Neuronal stem cell (in vitro differentiated cells): ENCODE data around the gene RNF213.

ENCODE experiments used
- DNase-seq: peaks from one replicate; pipeline ENCODE4 v3.0.0-alpha.2; 2013; ENCODE audit warnings: low spot score
- H2AFZ ChIP-seq: one replicate; pipeline ENCODE4 v1.6.1; 2013; ENCODE audit warnings: mild to moderate bottlenecking, low read length, inconsistent platforms
- H2AK5ac ChIP-seq: 2 replicates; pipeline ENCODE4 v1.6.1; 2013; ENCODE audit warnings: low read depth, mild to moderate bottlenecking, inconsistent platforms, low read length, moderate library complexity, mixed read lengths
- H2BK120ac ChIP-seq: 2 replicates; pipeline ENCODE4 v1.6.1; 2013; ENCODE audit warnings: low read depth, mild to moderate bottlenecking, inconsistent platforms, low read length, moderate library complexity, mixed read lengths
- H2BK12ac ChIP-seq: one replicate; pipeline ENCODE4 v1.6.1; 2013; ENCODE audit warnings: low read length, inconsistent platforms
- H2BK15ac ChIP-seq: 2 replicates; pipeline ENCODE4 v1.6.1; 2013; ENCODE audit warnings: mild to moderate bottlenecking, low read length, inconsistent platforms, mixed read lengths
- H2BK5ac ChIP-seq: one replicate; pipeline ENCODE4 v1.6.1; 2013; ENCODE audit warnings: inconsistent platforms, mild to moderate bottlenecking, low read length, moderate library complexity
- H3K14ac ChIP-seq: one replicate; pipeline ENCODE4 v1.6.1; 2013; ENCODE audit warnings: low read length, inconsistent platforms
- H3K18ac ChIP-seq: 2 replicates; pipeline ENCODE4 v1.6.1; 2013; ENCODE audit warnings: low read length, inconsistent platforms
- H3K23ac ChIP-seq: 2 replicates; pipeline ENCODE4 v1.6.1; 2013; ENCODE audit warnings: low read depth, mild to moderate bottlenecking, mixed read lengths, low read length, inconsistent platforms; ENCODE audit not compliant: poor library complexity
- H3K27ac ChIP-seq: replicated peaks from 3 replicates; pipeline ENCODE4 v1.5.1; 2013; ENCODE audit warnings: low read length, inconsistent platforms
- H3K27me3 ChIP-seq, 3 experiments: 2 replicates each; pipeline ENCODE4 v1.6.1; 2013; ENCODE audit warnings: low read length in 3 of 3, mild to moderate bottlenecking in 2 of 3, inconsistent platforms in 1 of 3, low read depth in 1 of 3, mixed read lengths in 1 of 3, moderate library complexity in 1 of 3; ENCODE audit not compliant: control insufficient read depth in 3 of 3, insufficient read depth in 3 of 3
- H3K36me3 ChIP-seq, 2 donors: replicated peaks in 1 of 2; 2 replicates each; pipeline ENCODE4 v1.6.1; 2013; ENCODE audit warnings: low read length in 2 of 2; ENCODE audit not compliant: control insufficient read depth in 2 of 2, insufficient read depth in 2 of 2
- H3K4ac ChIP-seq: 2 replicates; pipeline ENCODE4 v1.6.1; 2013; ENCODE audit warnings: inconsistent platforms, mild to moderate bottlenecking, low read length, moderate library complexity
- H3K4me1 ChIP-seq, 2 donors: 1 replicate in 1 of 2; 2 replicates in 1 of 2; pipeline ENCODE4 v1.6.1; 2013; ENCODE audit warnings: low read length in 2 of 2, low read depth in 1 of 2; ENCODE audit not compliant: control insufficient read depth in 2 of 2, insufficient read depth in 1 of 2
- H3K4me2 ChIP-seq: one replicate; pipeline ENCODE4 v1.6.1; 2013; ENCODE audit warnings: mild to moderate bottlenecking, low read length, inconsistent platforms; ENCODE audit not compliant: insufficient read depth, poor library complexity, severe bottlenecking
- H3K4me3 ChIP-seq, 2 donors: 2 replicates each; pipeline ENCODE4 v1.5.1; 2013; ENCODE audit warnings: low read length in 2 of 2, mild to moderate bottlenecking in 2 of 2, inconsistent platforms in 1 of 2, moderate library complexity in 1 of 2
- H3K79me1 ChIP-seq: one replicate; pipeline ENCODE4 v1.6.1; 2013; ENCODE audit warnings: low read depth, mild to moderate bottlenecking, inconsistent platforms, low read length, moderate library complexity
- H3K9ac ChIP-seq: one replicate; pipeline ENCODE4 v1.6.1; 2013; ENCODE audit warnings: mild to moderate bottlenecking, low read depth, low read length, inconsistent platforms; ENCODE audit not compliant: poor library complexity
- H3K9me3 ChIP-seq, 2 donors: replicated peaks in 1 of 2; 2 replicates each; pipeline versions ENCODE3 to v1.6.1; 2013; ENCODE audit warnings: low read length in 2 of 2, mild to moderate bottlenecking in 2 of 2, inconsistent platforms in 1 of 2, low read depth in 1 of 2, mixed read lengths in 1 of 2, moderate library complexity in 1 of 2; ENCODE audit not compliant: control insufficient read depth in 2 of 2, insufficient read depth in 1 of 2
- H4K8ac ChIP-seq: one replicate; pipeline ENCODE4 v1.6.1; 2013; ENCODE audit warnings: low read depth, mild to moderate bottlenecking, inconsistent platforms, low read length, moderate library complexity
- H4K91ac ChIP-seq: one replicate; pipeline ENCODE4 v1.6.1; 2013; ENCODE audit warnings: low read length, low read depth, mild to moderate bottlenecking, inconsistent platforms; ENCODE audit not compliant: poor library complexity
- WGBS, 2 donors: extraction: QIAGEN DNeasy Blood & Tissue Kit; methylation state at CpG; one replicate each; pipeline ENCODE4 v1.1.7; 2013; ENCODE audit warnings: missing lambda C conversion rate in 2 of 2, mixed read lengths in 1 of 2; ENCODE audit not compliant: insufficient read length in 2 of 2, insufficient replicate concordance in 1 of 2; ENCODE audit errors: extremely low coverage in 2 of 2; 5-methylcytosine and 5-hydroxymethylcytosine counted together

The RNF213 gene

DNA sequence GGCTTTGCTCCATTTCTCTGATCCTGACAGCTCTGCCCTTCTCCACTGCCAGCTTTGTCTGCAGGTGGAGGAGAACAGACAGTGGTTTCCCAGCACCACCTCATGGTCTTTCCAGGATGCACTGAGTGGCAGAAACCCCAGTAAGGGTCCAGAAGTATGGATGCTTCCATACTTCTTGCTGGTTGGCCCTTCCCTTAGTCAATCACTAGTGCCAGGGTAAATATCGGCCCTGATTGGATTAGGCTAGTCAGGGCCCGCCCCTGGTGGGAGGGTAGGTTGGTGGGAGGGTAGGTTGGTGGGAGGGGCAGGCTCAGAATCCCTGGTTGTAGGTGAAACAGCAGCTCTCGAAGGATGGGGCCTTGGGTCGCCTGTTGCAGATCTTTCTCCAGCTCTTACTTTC is 10.2 kb downstream of the RNF213 start:
- H3K14ac ChIP-seq, result no peak overlapping the region
- no peak overlapping the region for H2BK12ac ChIP-seq
- H3K9me3 ChIP-seq, result no peaks in the 10 kb centered on the region
- no peak overlapping the region for H3K9ac ChIP-seq
- H3K27me3 ChIP-seq, result peaks cover 0 to 2% (median 0%) of the 10 kb centered on the region in 3 experiments
- peak overlapping the region; percentile 72 for H2AFZ ChIP-seq
- H4K91ac ChIP-seq, result no peak overlapping the region
- no peak overlapping the region for H3K4me2 ChIP-seq
- peaks cover 7 to 16% of the 10 kb centered on the region in 2 donors for H3K36me3 ChIP-seq
- no peak overlapping the region for H3K18ac ChIP-seq
- no peak overlapping the region for H3K23ac ChIP-seq
- no peak overlapping the region for H2BK5ac ChIP-seq
- H3K27ac ChIP-seq, result no peak overlapping the region
- no peak overlapping the region for H2BK15ac ChIP-seq
- H4K8ac ChIP-seq, result no peak overlapping the region
- peak; percentile 58 for DNase-seq
- H3K4ac ChIP-seq, result no peak overlapping the region
- peaks cover 8 to 12% of the 10 kb centered on the region in 2 donors for H3K4me1 ChIP-seq
- WGBS, 2 donors, result no CpG with 5 or more reads among the region's 4 CpGs
- H3K4me3 ChIP-seq, result no peak overlapping the region
- no peak overlapping the region for H2AK5ac ChIP-seq
- H3K79me1 ChIP-seq, result peaks cover 6% of the 10 kb centered on the region
- H2BK120ac ChIP-seq, result no peak overlapping the region

DNA sequence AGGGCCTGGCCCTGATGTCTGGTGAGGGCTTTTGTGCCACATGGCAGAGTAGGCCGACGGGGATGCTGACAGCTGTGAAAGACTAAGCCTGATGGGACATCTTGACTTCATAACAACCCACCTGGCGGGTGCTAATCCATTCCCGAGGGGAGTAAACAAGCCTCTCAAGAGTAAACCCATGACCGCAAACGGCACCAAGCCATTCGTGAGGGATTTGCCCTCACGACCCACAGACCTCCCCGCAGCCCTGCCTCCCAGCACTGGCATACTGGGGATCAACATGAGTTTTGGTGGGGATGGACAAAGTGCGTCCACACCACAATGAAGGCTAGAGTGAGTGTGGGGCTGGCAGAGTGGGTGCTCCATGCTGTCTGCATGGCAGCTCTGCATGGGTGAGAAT is 11.7 kb downstream of the RNF213 start:
- Histone ChIP-seq H2AFZ (no peak overlapping the region), H3K4me2 (no peak overlapping the region), H3K9ac (no peak overlapping the region), H3K23ac (peak overlapping the region; percentile 11), H4K8ac (peak overlapping the region; percentile 43), H3K4me1 (peaks cover 8 to 12% of the 10 kb centered on the region in 2 donors), H3K14ac (no peak overlapping the region), H3K18ac (no peak overlapping the region), H3K4ac (no peak overlapping the region), H2BK5ac (no peak overlapping the region), H2BK120ac (no peak overlapping the region), H2BK12ac (no peak overlapping the region), H3K79me1 (peaks cover 6% of the 10 kb centered on the region), H3K27ac (no peak overlapping the region), H3K36me3 (peaks cover 6 to 12% of the 10 kb centered on the region in 2 donors), H2AK5ac (no peak overlapping the region), H3K27me3 (peaks cover 0 to 2% (median 0%) of the 10 kb centered on the region in 3 experiments), H2BK15ac (no peak overlapping the region), H3K4me3 (no peak overlapping the region), H3K9me3 (no peaks in the 10 kb centered on the region), H4K91ac (no peak overlapping the region)
- DNase-seq, result no peak
- WGBS, 2 donors, result no CpG with 5 or more reads among the region's 10 CpGs

DNA sequence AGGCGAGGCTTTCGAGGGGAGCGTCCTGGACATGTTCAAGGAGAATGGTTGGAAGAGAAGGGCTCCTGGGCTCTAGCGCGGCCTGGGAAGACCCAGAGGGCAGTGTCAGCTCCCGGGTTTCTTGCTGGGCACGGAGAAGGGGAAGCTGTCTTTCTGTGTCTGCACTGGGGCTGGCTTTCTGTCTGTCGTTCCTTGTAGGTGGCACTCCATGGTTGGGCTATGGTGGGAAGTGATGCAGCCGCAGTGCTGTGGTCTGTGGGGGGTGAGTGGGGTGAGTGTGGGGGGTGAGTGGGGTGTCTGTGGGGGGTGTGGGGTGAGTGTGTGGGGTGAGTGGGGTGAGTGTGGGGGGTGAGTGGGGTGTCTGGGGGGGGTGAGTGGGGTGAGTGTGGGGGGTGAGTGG is 13.7 kb downstream of the RNF213 start:
- H3K36me3 ChIP-seq, result peaks cover 6 to 8% of the 10 kb centered on the region in 2 donors
- H2AK5ac ChIP-seq, result no peak overlapping the region
- no peak for DNase-seq
- H3K4ac ChIP-seq, result no peak overlapping the region
- no peak overlapping the region for H3K4me2 ChIP-seq
- no peaks in the 10 kb centered on the region for H3K9me3 ChIP-seq
- no peak overlapping the region for H4K91ac ChIP-seq
- no CpG with 5 or more reads among the region's 9 CpGs for WGBS, 2 donors
- H2BK12ac ChIP-seq, result no peak overlapping the region
- no peak overlapping the region for H2AFZ ChIP-seq
- H4K8ac ChIP-seq, result no peak overlapping the region
- no peak overlapping the region for H2BK5ac ChIP-seq
- H3K79me1 ChIP-seq, result peaks cover 12% of the 10 kb centered on the region
- no peak overlapping the region for H3K18ac ChIP-seq
- peaks cover 8 to 12% of the 10 kb centered on the region in 2 donors for H3K4me1 ChIP-seq
- H3K4me3 ChIP-seq, result no peak overlapping the region
- H2BK15ac ChIP-seq, result no peak overlapping the region
- H3K27me3 ChIP-seq, result no peaks in the 10 kb centered on the region
- H3K23ac ChIP-seq, result no peak overlapping the region
- H3K27ac ChIP-seq, result peak overlapping the region; percentile 15
- no peak overlapping the region for H3K9ac ChIP-seq
- H2BK120ac ChIP-seq, result no peak overlapping the region
- no peak overlapping the region for H3K14ac ChIP-seq

DNA sequence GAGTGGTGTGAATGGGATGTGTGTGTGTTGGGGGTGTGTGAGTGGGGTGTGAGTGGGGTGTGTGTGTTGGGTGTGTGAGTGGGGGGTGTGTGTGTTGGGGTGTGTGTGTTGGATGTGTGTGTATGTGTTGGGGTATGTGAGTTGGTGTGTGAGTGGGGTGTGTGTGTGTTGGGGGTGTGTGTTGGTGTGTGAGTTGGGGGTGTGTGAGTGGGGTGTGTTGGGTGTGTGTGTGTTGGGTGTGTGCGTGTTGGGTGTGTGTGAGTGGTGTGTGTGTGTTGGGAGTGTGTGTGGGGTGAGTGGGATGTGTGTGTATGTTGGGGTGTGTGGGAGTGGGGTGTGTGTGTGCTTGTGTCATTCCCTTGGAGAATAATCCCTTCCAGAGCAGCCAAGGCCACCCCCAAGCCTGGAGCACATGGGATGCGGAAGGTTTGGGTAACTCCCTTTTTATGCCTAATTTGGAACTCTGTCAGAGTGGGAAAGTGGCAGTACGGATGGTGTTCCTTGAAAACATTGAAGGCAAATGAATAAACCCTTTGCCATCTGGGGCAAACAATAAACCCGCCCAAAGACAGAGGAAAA is 14.3 kb downstream of the RNF213 start:
- Histone ChIP-seq H2AFZ (no peak overlapping the region), H3K4ac (no peak overlapping the region), H3K23ac (peak overlapping the region; percentile 31), H3K18ac (no peak overlapping the region), H4K91ac (no peak overlapping the region), H3K9ac (no peak overlapping the region), H2AK5ac (no peak overlapping the region), H3K4me2 (no peak overlapping the region), H2BK5ac (no peak overlapping the region), H3K27ac (peak overlapping the region; percentile 35), H4K8ac (no peak overlapping the region), H3K79me1 (peaks cover 12% of the 10 kb centered on the region), H2BK120ac (no peak overlapping the region), H2BK15ac (no peak overlapping the region), H3K9me3 (no peaks in the 10 kb centered on the region), H3K14ac (no peak overlapping the region), H3K36me3 (peaks cover 5 to 8% of the 10 kb centered on the region in 2 donors), H3K27me3 (no peaks in the 10 kb centered on the region), H2BK12ac (no peak overlapping the region), H3K4me3 (peak overlapping the region in 1 of 2 donors; percentile 62), H3K4me1 (peaks cover 8% of the 10 kb centered on the region in 2 donors)
- no peak for DNase-seq
- 100% methylated on average over 1 of the region's 4 CpGs for WGBS, 2 donors
